GM23338 (cell line): ENCODE data around the gene RBM34. TPM values are rescaled to one million over a fixed set of nuclear protein-coding genes. Genes with fewer than 3 reads are reported as not detected.

ENCODE experiments used
- ATAC-seq: fragments of 200-7000 bp; cut with Tn5 transposase; 3 replicates; pipeline ENCODE4 v1.9.1; 2020
- DNase-seq: peaks from one replicate; pipeline ENCODE4 v3.0.0-alpha.2; 2015; ENCODE audit warnings: low spot score
- H2AFZ ChIP-seq: fragments of 200-600 bp; sonication (generic); 2 replicates; pipeline ENCODE4 v1.8.0; 2016; ENCODE audit warnings: antibody characterized with exemption, mild to moderate bottlenecking, moderate library complexity
- H3F3A ChIP-seq: fragments of 200-600 bp; sonication (generic); replicated peaks from 2 replicates; pipeline ENCODE4 v1.8.0; 2017; ENCODE audit warnings: antibody characterized with exemption, mixed run types, low read depth
- H3K27ac ChIP-seq: fragments of 200-600 bp; sonication (generic); 2 replicates; pipeline ENCODE4 v1.6.1; 2016; ENCODE audit warnings: low read depth
- H3K27me3 ChIP-seq: fragments of 200-600 bp; sonication (generic); 2 replicates; pipeline ENCODE4 v1.8.0; 2016; ENCODE audit warnings: mild to moderate bottlenecking, mixed run types, moderate library complexity; ENCODE audit not compliant: insufficient read depth
- H3K36me3 ChIP-seq: fragments of 200-600 bp; sonication (generic); 2 replicates; pipeline ENCODE4 v1.8.0; 2016; ENCODE audit warnings: mild to moderate bottlenecking; ENCODE audit not compliant: insufficient read depth
- H3K4me1 ChIP-seq: fragments of 200-600 bp; sonication (generic); 2 replicates; pipeline ENCODE4 v1.8.0; 2016; ENCODE audit warnings: mild to moderate bottlenecking, moderate library complexity; ENCODE audit not compliant: insufficient read depth
- H3K4me2 ChIP-seq: fragments of 200-600 bp; sonication (generic); 2 replicates; pipeline ENCODE4 v1.7.1; 2017; ENCODE audit warnings: mixed run types
- H3K4me3 ChIP-seq: fragments of 200-600 bp; sonication (generic); 2 replicates; pipeline ENCODE4 v1.6.1; 2016; ENCODE audit warnings: mixed run types
- H3K79me2 ChIP-seq: fragments of 200-600 bp; sonication (generic); replicated peaks from 2 replicates; pipeline ENCODE4 v1.8.0; 2017; ENCODE audit warnings: mild to moderate bottlenecking; ENCODE audit not compliant: insufficient read depth
- H3K9me2 ChIP-seq: fragments of 200-600 bp; sonication (generic); 2 replicates; pipeline ENCODE4 v1.8.0; 2017; ENCODE audit not compliant: insufficient read depth
- H4K20me1 ChIP-seq: fragments of 200-600 bp; sonication (generic); replicated peaks from 2 replicates; pipeline ENCODE4 v1.8.0; 2017; ENCODE audit warnings: mild to moderate bottlenecking; ENCODE audit not compliant: insufficient read depth
- H3K27ac Mint-ChIP-seq: 2 replicates; pipeline ENCODE4 v1.8.0; 2020; ENCODE audit warnings: inconsistent platforms, mild to moderate bottlenecking, moderate library complexity, mixed read lengths
- H3K27me3 Mint-ChIP-seq: 3 replicates; pipeline ENCODE4 v1.8.0; 2022; ENCODE audit warnings: low read depth, mild to moderate bottlenecking, moderate library complexity, mixed read lengths, inconsistent platforms; ENCODE audit not compliant: insufficient read depth, poor library complexity
- H3K36me3 Mint-ChIP-seq: 3 replicates; pipeline ENCODE4 v1.8.0; 2021; ENCODE audit warnings: low read depth, mild to moderate bottlenecking, inconsistent platforms, moderate library complexity, mixed read lengths
- H3K4me1 Mint-ChIP-seq: 3 replicates; pipeline ENCODE4 v1.8.0; 2020; ENCODE audit warnings: mild to moderate bottlenecking, inconsistent platforms, mixed read lengths
- H3K4me3 Mint-ChIP-seq: 3 replicates; pipeline ENCODE4 v1.8.0; 2021; ENCODE audit warnings: moderate library complexity, mild to moderate bottlenecking, inconsistent platforms, mixed read lengths
- H3K9me3 Mint-ChIP-seq: 3 replicates; pipeline ENCODE4 v1.8.0; 2020; ENCODE audit warnings: moderate library complexity, mild to moderate bottlenecking, inconsistent platforms, mixed read lengths
- CREB1 ChIP-seq: fragments of 250-450 bp; sonication (Bioruptor Pico); IDR thresholded peaks from 2 replicates; pipeline ENCODE4 v1.5.0; 2020; ENCODE audit warnings: low read depth, mild to moderate bottlenecking, moderate library complexity
- CTCF ChIP-seq, 2 experiments: fragments of 200-600 bp in 1 of 2; sonication (generic) in 1 of 2; conservative IDR thresholded peaks; 2 replicates each; pipeline versions ENCODE4 v1.5.1 to v1.6.1; 2016 to 2017; ENCODE audit warnings: antibody characterized with exemption in 2 of 2, low read depth in 2 of 2, mild to moderate bottlenecking in 2 of 2, moderate library complexity in 1 of 2
- ETS1 ChIP-seq: IDR thresholded peaks from 2 replicates; pipeline ENCODE4 v1.6.1; 2016; ENCODE audit warnings: antibody characterized with exemption
- EZH2phosphoT487 ChIP-seq: fragments of 200-600 bp; sonication (generic); IDR thresholded peaks from one replicate; pipeline ENCODE4 v1.8.1; 2018; ENCODE audit warnings: antibody characterized with exemption; ENCODE audit not compliant: unreplicated experiment
- POLR2AphosphoS5 ChIP-seq: IDR thresholded peaks from 2 replicates; pipeline ENCODE4 v1.6.1; 2016; ENCODE audit warnings: antibody characterized with exemption, low read depth
- STAT1 ChIP-seq: IDR thresholded peaks from one replicate; pipeline ENCODE4 v1.6.1; 2016; ENCODE audit warnings: antibody characterized with exemption; ENCODE audit not compliant: unreplicated experiment
- polyA plus RNA-seq: library from polyadenylated mRNA; unstranded; fragments of >200 nt; fragmentation: Nextera tagmentation; extraction: Ambion mirVana; gene quantifications from 2 replicates; pipeline ENCODE4 v1.2.1, GENCODE V29; 2016
- total RNA-seq: library from RNA; depleted of rRNA; stranded (reverse); fragments of >200 nt; shearing (Covaris generic); gene quantifications from 2 replicates; pipeline ENCODE4 v1.2.3, GENCODE V29; 2014
- TF ChIP-seq, protein P1 (sequence below): fragments of 250-450 bp; sonication (Bioruptor Pico); IDR thresholded peaks from 2 replicates; pipeline ENCODE4 v1.5.0; 2020; ENCODE audit warnings: mild to moderate bottlenecking, moderate library complexity

Gene RBM34
- total and polyA plus RNA-seq, 2 experiments from 2014 or later, result 51.8 to 177 TPM

DNA sequence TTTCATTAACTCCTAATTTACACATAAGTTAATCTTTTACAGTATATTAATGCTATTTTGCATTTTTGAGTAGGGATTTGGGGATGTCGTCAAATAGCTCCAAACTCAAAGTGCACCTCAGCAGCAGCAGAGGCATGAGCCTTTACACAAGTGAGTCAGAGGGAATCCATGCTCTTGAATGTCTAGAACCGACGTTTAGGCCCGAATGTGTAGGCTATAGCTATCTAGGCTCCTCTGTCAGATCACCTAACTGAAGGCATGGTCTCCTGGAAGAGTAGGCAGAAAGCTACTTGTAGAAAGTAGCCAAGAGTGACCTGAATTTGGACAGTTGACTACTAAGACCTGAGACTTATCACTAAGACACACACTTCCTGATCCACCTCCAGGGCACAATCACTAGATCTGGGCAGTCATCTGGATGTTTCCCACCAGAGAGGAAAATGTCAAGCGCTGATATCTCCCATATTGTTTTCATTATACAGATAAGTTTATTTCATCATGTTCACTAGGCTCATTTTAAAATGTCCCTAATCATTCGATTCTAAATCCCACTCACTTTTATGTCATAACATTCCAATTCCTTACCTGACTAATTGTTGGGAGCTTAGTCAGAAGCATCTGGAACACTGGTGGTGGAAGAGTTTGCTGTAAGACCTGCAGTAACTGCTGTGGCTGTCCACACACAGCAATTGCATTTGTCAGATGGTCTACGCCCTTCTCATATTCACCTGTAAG is 47.7 kb downstream of the RBM34 start:
- Histone ChIP-seq H2AFZ (no peak overlapping the region), H4K20me1 (peaks cover 36% of the 10 kb centered on the region), H3K36me3 (peaks cover 79% of the 10 kb centered on the region), H3K4me3 (no peak overlapping the region), H3K4me2 (no peak overlapping the region), H3K27me3 (no peaks in the 10 kb centered on the region), H3K9me2 (no peaks in the 10 kb centered on the region), H3K4me1 (no peaks in the 10 kb centered on the region), H3K27ac (no peak overlapping the region), H3K79me2 (peaks cover 75% of the 10 kb centered on the region), H3F3A (peaks cover 28% of the 10 kb centered on the region)
- no peak for TF ChIP-seq ETS1
- TF ChIP-seq CREB1 (CRISPR knock-in tag), result no peak
- no peak for TF ChIP-seq CTCF (conservative IDR thresholded peaks at IDR 0.05; ENCODE audit: low read depth in 2 of 2)
- no peaks in the 10 kb centered on the region for H3K9me3 Mint-ChIP-seq
- ATAC-seq (no peak), DNase-seq (no peak)
- no peak overlapping the region for H3K4me3 Mint-ChIP-seq
- H3K36me3 Mint-ChIP-seq, result peaks cover 98% of the 10 kb centered on the region
- no peaks in the 10 kb centered on the region for H3K27me3 Mint-ChIP-seq
- H3K4me1 Mint-ChIP-seq, result no peaks in the 10 kb centered on the region
- H3K27ac Mint-ChIP-seq, result no peak overlapping the region

- Histone ChIP-seq H3K4me2 (no peak overlapping the region), H4K20me1 (peaks cover 31% of the 10 kb centered on the region), H3K4me1 (no peaks in the 10 kb centered on the region), H3K9me2 (no peaks in the 10 kb centered on the region), H3K4me3 (no peak overlapping the region), H3K79me2 (peaks cover 67% of the 10 kb centered on the region), H3K36me3 (peaks cover 70% of the 10 kb centered on the region), H3K27me3 (no peaks in the 10 kb centered on the region), H3K27ac (no peak overlapping the region), H3F3A (peaks cover 33% of the 10 kb centered on the region), H2AFZ (no peak overlapping the region)
- no peak for DNase-seq
- Mint-ChIP-seq H3K27ac (no peak overlapping the region), H3K27me3 (peaks cover under 1% of the 10 kb centered on the region), H3K4me3 (no peak overlapping the region), H3K9me3 (no peaks in the 10 kb centered on the region), H3K4me1 (no peaks in the 10 kb centered on the region), H3K36me3 (peaks cover 92% of the 10 kb centered on the region)
- TF ChIP-seq STAT1 (no peak), CTCF (conservative IDR thresholded peaks at IDR 0.05; ENCODE audit: low read depth in 2 of 2) (no peak), CREB1 (CRISPR knock-in tag) (no peak), POLR2AphosphoS5 (no peak), EZH2phosphoT487 (no peak)
- TF ChIP-seq, protein P1, sequence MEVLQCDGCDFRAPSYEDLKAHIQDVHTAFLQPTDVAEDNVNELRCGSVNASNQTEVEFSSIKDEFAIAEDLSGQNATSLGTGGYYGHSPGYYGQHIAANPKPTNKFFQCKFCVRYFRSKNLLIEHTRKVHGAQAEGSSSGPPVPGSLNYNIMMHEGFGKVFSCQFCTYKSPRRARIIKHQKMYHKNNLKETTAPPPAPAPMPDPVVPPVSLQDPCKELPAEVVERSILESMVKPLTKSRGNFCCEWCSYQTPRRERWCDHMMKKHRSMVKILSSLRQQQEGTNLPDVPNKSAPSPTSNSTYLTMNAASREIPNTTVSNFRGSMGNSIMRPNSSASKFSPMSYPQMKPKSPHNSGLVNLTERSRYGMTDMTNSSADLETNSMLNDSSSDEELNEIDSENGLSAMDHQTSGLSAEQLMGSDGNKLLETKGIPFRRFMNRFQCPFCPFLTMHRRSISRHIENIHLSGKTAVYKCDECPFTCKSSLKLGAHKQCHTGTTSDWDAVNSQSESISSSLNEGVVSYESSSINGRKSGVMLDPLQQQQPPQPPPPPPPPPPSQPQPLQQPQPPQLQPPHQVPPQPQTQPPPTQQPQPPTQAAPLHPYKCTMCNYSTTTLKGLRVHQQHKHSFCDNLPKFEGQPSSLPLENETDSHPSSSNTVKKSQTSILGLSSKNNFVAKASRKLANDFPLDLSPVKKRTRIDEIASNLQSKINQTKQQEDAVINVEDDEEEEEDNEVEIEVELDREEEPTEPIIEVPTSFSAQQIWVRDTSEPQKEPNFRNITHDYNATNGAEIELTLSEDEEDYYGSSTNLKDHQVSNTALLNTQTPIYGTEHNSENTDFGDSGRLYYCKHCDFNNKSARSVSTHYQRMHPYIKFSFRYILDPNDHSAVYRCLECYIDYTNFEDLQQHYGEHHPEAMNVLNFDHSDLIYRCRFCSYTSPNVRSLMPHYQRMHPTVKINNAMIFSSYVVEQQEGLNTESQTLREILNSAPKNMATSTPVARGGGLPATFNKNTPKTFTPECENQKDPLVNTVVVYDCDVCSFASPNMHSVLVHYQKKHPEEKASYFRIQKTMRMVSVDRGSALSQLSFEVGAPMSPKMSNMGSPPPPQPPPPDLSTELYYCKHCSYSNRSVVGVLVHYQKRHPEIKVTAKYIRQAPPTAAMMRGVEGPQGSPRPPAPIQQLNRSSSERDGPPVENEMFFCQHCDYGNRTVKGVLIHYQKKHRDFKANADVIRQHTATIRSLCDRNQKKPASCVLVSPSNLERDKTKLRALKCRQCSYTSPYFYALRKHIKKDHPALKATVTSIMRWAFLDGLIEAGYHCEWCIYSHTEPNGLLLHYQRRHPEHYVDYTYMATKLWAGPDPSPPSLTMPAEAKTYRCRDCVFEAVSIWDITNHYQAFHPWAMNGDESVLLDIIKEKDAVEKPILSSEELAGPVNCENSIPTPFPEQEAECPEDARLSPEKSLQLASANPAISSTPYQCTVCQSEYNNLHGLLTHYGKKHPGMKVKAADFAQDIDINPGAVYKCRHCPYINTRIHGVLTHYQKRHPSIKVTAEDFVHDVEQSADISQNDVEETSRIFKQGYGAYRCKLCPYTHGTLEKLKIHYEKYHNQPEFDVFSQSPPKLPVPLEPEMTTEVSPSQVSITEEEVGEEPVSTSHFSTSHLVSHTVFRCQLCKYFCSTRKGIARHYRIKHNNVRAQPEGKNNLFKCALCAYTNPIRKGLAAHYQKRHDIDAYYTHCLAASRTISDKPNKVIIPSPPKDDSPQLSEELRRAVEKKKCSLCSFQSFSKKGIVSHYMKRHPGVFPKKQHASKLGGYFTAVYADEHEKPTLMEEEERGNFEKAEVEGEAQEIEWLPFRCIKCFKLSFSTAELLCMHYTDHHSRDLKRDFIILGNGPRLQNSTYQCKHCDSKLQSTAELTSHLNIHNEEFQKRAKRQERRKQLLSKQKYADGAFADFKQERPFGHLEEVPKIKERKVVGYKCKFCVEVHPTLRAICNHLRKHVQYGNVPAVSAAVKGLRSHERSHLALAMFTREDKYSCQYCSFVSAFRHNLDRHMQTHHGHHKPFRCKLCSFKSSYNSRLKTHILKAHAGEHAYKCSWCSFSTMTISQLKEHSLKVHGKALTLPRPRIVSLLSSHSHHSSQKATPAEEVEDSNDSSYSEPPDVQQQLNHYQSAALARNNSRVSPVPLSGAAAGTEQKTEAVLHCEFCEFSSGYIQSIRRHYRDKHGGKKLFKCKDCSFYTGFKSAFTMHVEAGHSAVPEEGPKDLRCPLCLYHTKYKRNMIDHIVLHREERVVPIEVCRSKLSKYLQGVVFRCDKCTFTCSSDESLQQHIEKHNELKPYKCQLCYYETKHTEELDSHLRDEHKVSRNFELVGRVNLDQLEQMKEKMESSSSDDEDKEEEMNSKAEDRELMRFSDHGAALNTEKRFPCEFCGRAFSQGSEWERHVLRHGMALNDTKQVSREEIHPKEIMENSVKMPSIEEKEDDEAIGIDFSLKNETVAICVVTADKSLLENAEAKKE (CRISPR knock-in tag), result no peak
- no peak for ATAC-seq
These were observed 48.5 kb downstream of the RBM34 start for GRCh38 chr1:235112297-235113182.
